ENCODE results near the gene NMNAT3.

GRCh38 chr3:139691619-139692018 is 13.8 kb upstream of the NMNAT3 start:
- TF ChIP-seq ATF3 (IDR thresholded peaks at IDR 0.05) (no peak), CTCF (IDR thresholded peaks at IDR 0.05; ENCODE audit: low read depth, low read length, missing input control) (no peak), RAD21 (IDR thresholded peaks at IDR 0.05) (no peak), MAX (IDR thresholded peaks at IDR 0.05) (no peak), TAF1 (conservative IDR thresholded peaks at IDR 0.05) (no peak), ZBTB33 (IDR thresholded peaks at IDR 0.05) (no peak), REST (IDR thresholded peaks at IDR 0.05) (no peak), FOXA1 (IDR thresholded peaks at IDR 0.05) (no peak)
